Fibroblast of villous mesenchyme (primary cell): ENCODE measurements around the gene MED12L. TPM values are rescaled to one million over a fixed set of nuclear protein-coding genes. Genes with fewer than 3 reads are reported as not detected.

Source experiments
- DNase-seq: peaks from one replicate; pipeline ENCODE4 v3.0.0-alpha.2; 2010; ENCODE audit warnings: low read depth
- H3K4me3 ChIP-seq: 2 replicates; pipeline ENCODE4 v1.5.1; 2011; ENCODE audit warnings: low read depth, mild to moderate bottlenecking, low read length
- CTCF ChIP-seq: IDR thresholded peaks from 2 replicates; pipeline ENCODE4 v1.5.1; 2012; ENCODE audit warnings: low read depth, mild to moderate bottlenecking, low read length; ENCODE audit not compliant: insufficient read depth
- total RNA-seq: library from RNA; depleted of rRNA; stranded (reverse); fragments of >200 nt; gene quantifications from 2 replicates; pipeline ENCODE4 v1.2.3, GENCODE V29; 2012

The MED12L gene
- total RNA-seq, 1 donor: 1.3 TPM

- DNase-seq: no peak
- TF ChIP-seq CTCF: no peak
- no peak overlapping the region for H3K4me3 ChIP-seq
Measured at GRCh38 chr3:151225040-151225975, 139.8 kb downstream of the MED12L start.

GRCh38 chr3:151226088-151226563 lies 140.7 kb downstream of the MED12L start:
- TF ChIP-seq CTCF: no peak
- no peak overlapping the region for H3K4me3 ChIP-seq
- peak; percentile 85 for DNase-seq

- DNase-seq: no peak
- no peak for TF ChIP-seq CTCF
- no peak overlapping the region for H3K4me3 ChIP-seq
Measured at GRCh38 chr3:151226825-151227224, 141.4 kb downstream of the MED12L start.

- TF ChIP-seq CTCF: no peak
- DNase-seq: no peak
Measured at GRCh38 chr3:151227266-151227806, 141.9 kb downstream of the MED12L start.

GRCh38 chr3:151227807-151228665 lies 142.6 kb downstream of the MED12L start:
- DNase-seq: peak; percentile 87
- TF ChIP-seq CTCF: peak; percentile 93
- H3K4me3 ChIP-seq: no peak overlapping the region

More at GRCh38 chr3:151227266-151227806, 141.9 kb downstream of the MED12L start:
- no peak overlapping the region for H3K4me3 ChIP-seq

- H3K4me3 ChIP-seq: no peak overlapping the region
- no peak for TF ChIP-seq CTCF
- peak; percentile 69 for DNase-seq
Measured at GRCh38 chr3:151228666-151229040, 143.2 kb downstream of the MED12L start.
